ENCODE data around the gene ACHE.

Gene ACHE

GRCh38 chr7:100899432-100899831 lies 3.7 kb upstream of the ACHE start:
- no peak for TF ChIP-seq ZNF565 (CRISPR knock-in tag; conservative IDR thresholded peaks at IDR 0.05; ENCODE audit: low read depth)
- no peak for TF ChIP-seq ISL1 (CRISPR knock-in tag; IDR thresholded peaks at IDR 0.05)
- TF ChIP-seq PATZ1 (CRISPR knock-in tag; IDR thresholded peaks at IDR 0.05; ENCODE audit: borderline replicate concordance), result no peak
- no peak for TF ChIP-seq TOX (CRISPR knock-in tag; IDR thresholded peaks at IDR 0.05; ENCODE audit: borderline replicate concordance)
- TF ChIP-seq PPARA (CRISPR knock-in tag; IDR thresholded peaks at IDR 0.05; ENCODE audit: borderline replicate concordance), result no peak
- no peak for TF ChIP-seq TCF4 (CRISPR knock-in tag; IDR thresholded peaks at IDR 0.05; ENCODE audit: borderline replicate concordance)
- no peak for TF ChIP-seq SNAI2 (CRISPR knock-in tag; IDR thresholded peaks at IDR 0.05)
- TF ChIP-seq ZNF8 (CRISPR knock-in tag; IDR thresholded peaks at IDR 0.05), result no peak
- TF ChIP-seq CSDC2 (CRISPR knock-in tag; IDR thresholded peaks at IDR 0.05), result no peak
- TF ChIP-seq CSRNP3 (CRISPR knock-in tag; IDR thresholded peaks at IDR 0.05), result no peak
- TF ChIP-seq RARB (CRISPR knock-in tag; IDR thresholded peaks at IDR 0.05), result no peak
- no peak for TF ChIP-seq ZFP30 (CRISPR knock-in tag; IDR thresholded peaks at IDR 0.05)
- no peak for TF ChIP-seq OSR1 (CRISPR knock-in tag; IDR thresholded peaks at IDR 0.05)
- TF ChIP-seq BACH2 (CRISPR knock-in tag; IDR thresholded peaks at IDR 0.05; ENCODE audit: borderline replicate concordance), result no peak
- TF ChIP-seq GLIS3 (CRISPR knock-in tag; IDR thresholded peaks at IDR 0.05), result no peak
- ATAC-seq, result no peak

- ATAC-seq, result no peak
- TF ChIP-seq SNAI2 (CRISPR knock-in tag; IDR thresholded peaks at IDR 0.05) (no peak), TSHZ2 (CRISPR knock-in tag; IDR thresholded peaks at IDR 0.05) (no peak), TCF4 (CRISPR knock-in tag; IDR thresholded peaks at IDR 0.05; ENCODE audit: borderline replicate concordance) (no peak), ZNF565 (CRISPR knock-in tag; conservative IDR thresholded peaks at IDR 0.05; ENCODE audit: low read depth) (no peak), ZNF8 (CRISPR knock-in tag; IDR thresholded peaks at IDR 0.05) (no peak), CREB5 (CRISPR knock-in tag; IDR thresholded peaks at IDR 0.05; ENCODE audit: low read depth) (no peak), ARNTL (CRISPR knock-in tag; IDR thresholded peaks at IDR 0.05; ENCODE audit: borderline replicate concordance, low read depth) (no peak)
Measured at GRCh38 chr7:100897772-100898454, 2.2 kb upstream of the ACHE start.

GRCh38 chr7:100896732-100897608 lies 1.3 kb upstream of the ACHE start:
- ATAC-seq, result peak; percentile 57
- no peak for TF ChIP-seq ISL1 (CRISPR knock-in tag; IDR thresholded peaks at IDR 0.05)
- no peak for TF ChIP-seq SNAI2 (CRISPR knock-in tag; IDR thresholded peaks at IDR 0.05)
- no peak for TF ChIP-seq BACH2 (CRISPR knock-in tag; IDR thresholded peaks at IDR 0.05; ENCODE audit: borderline replicate concordance)
- TF ChIP-seq ZNF70 (CRISPR knock-in tag; IDR thresholded peaks at IDR 0.05), result no peak
- no peak for TF ChIP-seq GLIS3 (CRISPR knock-in tag; IDR thresholded peaks at IDR 0.05)

Measured in SK-N-SH treated with all-trans-retinoic acid at 6 μM for 48 hours (cell line).